Measurements from ENCODE around the gene MTIF3. TPM values are rescaled to one million over a fixed set of nuclear protein-coding genes. Genes with fewer than 3 reads are reported as not detected.

MTIF3 gene
- total and polyA plus RNA-seq, 7 donors = 64.3 to 125 (median 84.4) TPM

- H3K9me3 ChIP-seq = no peaks in the 10 kb centered on the region
- peaks cover 0 to 4% (median 0%) of the 10 kb centered on the region in 3 donors for H3K27me3 ChIP-seq
- H3K36me3 ChIP-seq = no peaks in the 10 kb centered on the region
- no peak overlapping the region for H3K27ac ChIP-seq
- no peak for TF ChIP-seq EP300 (IDR thresholded peaks at IDR 0.05)
- TF ChIP-seq POLR2A (IDR thresholded peaks at IDR 0.05) = no peak
- no peak for TF ChIP-seq POLR2AphosphoS5 (IDR thresholded peaks at IDR 0.05)
- no peak overlapping the region for H3K4me3 ChIP-seq
- 80 to 81% methylated on average over 1 of the region's 1 CpG for WGBS, 2 donors
- intact Hi-C loops (cut with DNase I) = no loop called here
- H3K4me1 ChIP-seq = no peaks in the 10 kb centered on the region
- DNase-seq = no peak
Observed at GRCh38 chr13:27415116-27415515, 35.2 kb downstream of the MTIF3 start.

GRCh38 chr13:27411341-27411740 is 39.0 kb downstream of the MTIF3 start:
- no peaks in the 10 kb centered on the region for H3K36me3 ChIP-seq
- WGBS, 2 donors = 78 to 83% methylated on average over 3 of the region's 3 CpGs
- no peaks in the 10 kb centered on the region for H3K9me3 ChIP-seq
- H3K27me3 ChIP-seq = peaks cover 0 to 4% (median 0%) of the 10 kb centered on the region in 3 donors
- no peak for DNase-seq
- no peak overlapping the region for H3K27ac ChIP-seq
- intact Hi-C loops (cut with DNase I) = no loop called here
- TF ChIP-seq POLR2AphosphoS5 (IDR thresholded peaks at IDR 0.05) (no peak), CTCF (IDR thresholded peaks at IDR 0.05) (no peak), POLR2A (IDR thresholded peaks at IDR 0.05) (no peak), EP300 (IDR thresholded peaks at IDR 0.05) (no peak)
- H3K4me1 ChIP-seq = no peaks in the 10 kb centered on the region
- H3K4me3 ChIP-seq = no peak overlapping the region

- no peaks in the 10 kb centered on the region for H3K36me3 ChIP-seq
- no peak for TF ChIP-seq POLR2AphosphoS5 (IDR thresholded peaks at IDR 0.05)
- no peak for TF ChIP-seq EP300 (IDR thresholded peaks at IDR 0.05)
- no peak for TF ChIP-seq POLR2A (IDR thresholded peaks at IDR 0.05)
- TF ChIP-seq CTCF (IDR thresholded peaks at IDR 0.05) = no peak
- peaks cover 0 to 3% (median 0%) of the 10 kb centered on the region in 4 donors for H3K4me1 ChIP-seq
- no peak overlapping the region for H3K27ac ChIP-seq
- H3K27me3 ChIP-seq = peaks cover 0 to 4% (median 0%) of the 10 kb centered on the region in 3 donors
- WGBS, 2 donors = 84 to 89% methylated on average over 2 of the region's 2 CpGs
- intact Hi-C loops (cut with DNase I) = no loop called here
- no peaks in the 10 kb centered on the region for H3K9me3 ChIP-seq
- no peak overlapping the region for H3K4me3 ChIP-seq
- no peak for DNase-seq
Observed at GRCh38 chr13:27409013-27409412, 41.4 kb downstream of the MTIF3 start.

GRCh38 chr13:27408074-27408473 is 42.3 kb downstream of the MTIF3 start:
- no peaks in the 10 kb centered on the region for H3K36me3 ChIP-seq
- no peak overlapping the region for H3K4me3 ChIP-seq
- DNase-seq = no peak
- H3K9me3 ChIP-seq = no peaks in the 10 kb centered on the region
- peaks cover 0 to 4% (median 0%) of the 10 kb centered on the region in 3 donors for H3K27me3 ChIP-seq
- intact Hi-C loops (cut with DNase I) = no loop called here
- 90 to 91% methylated on average over 4 of the region's 4 CpGs for WGBS, 2 donors
- peaks cover 0 to 12% (median 9%) of the 10 kb centered on the region in 4 donors for H3K4me1 ChIP-seq
- H3K27ac ChIP-seq = no peak overlapping the region
- TF ChIP-seq EP300 (IDR thresholded peaks at IDR 0.05) (no peak), POLR2A (IDR thresholded peaks at IDR 0.05) (no peak), CTCF (IDR thresholded peaks at IDR 0.05) (no peak), POLR2AphosphoS5 (IDR thresholded peaks at IDR 0.05) (no peak)

GRCh38 chr13:27406178-27406939 is 44.0 kb downstream of the MTIF3 start:
- Histone ChIP-seq H3K27me3 (no peaks in the 10 kb centered on the region), H3K4me3 (no peak overlapping the region), H3K27ac (no peak overlapping the region), H3K36me3 (no peaks in the 10 kb centered on the region), H3K4me1 (peaks cover 0 to 21% (median 16%) of the 10 kb centered on the region in 4 donors), H3K9me3 (no peaks in the 10 kb centered on the region)
- TF ChIP-seq CTCF (IDR thresholded peaks at IDR 0.05) (peak in 2 of 4 experiments; percentile 31 to 49), POLR2A (IDR thresholded peaks at IDR 0.05) (no peak), EP300 (IDR thresholded peaks at IDR 0.05) (no peak), POLR2AphosphoS5 (IDR thresholded peaks at IDR 0.05) (no peak)
- no peak for DNase-seq
- intact Hi-C loops (cut with DNase I) = no loop called here
- 62 to 85% methylated on average over 12 of the region's 12 CpGs for WGBS, 2 donors
